HG03469 (cell line): ENCODE results near the gene JAZF1.
"Not testable (repeated sequence)": the region's sequence is repeated elsewhere in the genome, so short reads cannot be mapped to it uniquely, and the experiment has no call there.

Experiments used
- ATAC-seq: cut with Tn5 transposase; IDR thresholded peaks from one replicate; pipeline ENCODE4 v1.9.1; 2021; ENCODE audit warnings: mild to moderate bottlenecking, moderate library complexity, moderate number of reproducible peaks; ENCODE audit not compliant: unreplicated experiment

Gene JAZF1

DNA sequence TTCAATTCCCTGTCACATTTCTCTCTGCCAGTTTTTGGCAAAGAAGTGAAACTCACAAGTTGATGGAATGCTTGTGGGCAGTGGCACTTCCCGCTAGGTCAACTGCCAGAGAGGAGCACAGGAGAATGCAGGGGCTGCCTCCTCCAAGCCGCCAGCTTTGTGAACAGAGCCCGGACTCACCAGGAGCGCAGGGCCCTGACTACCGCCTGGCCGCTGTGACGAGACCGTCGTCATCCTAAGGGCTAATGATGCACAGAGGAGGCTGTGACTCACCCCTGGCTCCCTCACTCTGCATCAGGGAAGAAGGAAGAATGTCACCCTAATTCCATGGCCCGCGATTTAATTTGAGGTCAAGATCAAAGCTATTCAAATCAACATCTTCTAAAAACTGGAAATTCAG is 316.7 kb downstream of the JAZF1 start:
- no peak for ATAC-seq

DNA sequence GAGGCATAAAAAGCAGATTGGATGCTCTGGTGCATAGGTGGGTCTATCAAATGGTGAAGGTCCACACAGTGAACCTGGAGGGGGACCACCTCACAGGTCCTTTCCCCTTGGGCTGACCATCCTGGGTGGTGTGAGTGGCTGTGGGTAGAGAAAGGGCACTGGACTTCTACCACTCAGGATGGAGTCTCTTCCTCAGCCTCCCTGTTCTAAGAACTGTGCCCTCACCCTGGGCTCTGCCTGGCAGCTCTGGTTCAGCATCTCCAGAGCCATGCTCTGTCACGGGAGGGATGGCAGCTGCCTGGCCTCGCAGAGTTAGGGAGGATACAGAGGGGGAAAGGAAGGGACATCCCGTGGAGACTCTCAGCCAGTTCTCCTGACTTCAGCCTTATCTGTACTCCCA is 318.8 kb downstream of the JAZF1 start:
- no peak for ATAC-seq

DNA sequence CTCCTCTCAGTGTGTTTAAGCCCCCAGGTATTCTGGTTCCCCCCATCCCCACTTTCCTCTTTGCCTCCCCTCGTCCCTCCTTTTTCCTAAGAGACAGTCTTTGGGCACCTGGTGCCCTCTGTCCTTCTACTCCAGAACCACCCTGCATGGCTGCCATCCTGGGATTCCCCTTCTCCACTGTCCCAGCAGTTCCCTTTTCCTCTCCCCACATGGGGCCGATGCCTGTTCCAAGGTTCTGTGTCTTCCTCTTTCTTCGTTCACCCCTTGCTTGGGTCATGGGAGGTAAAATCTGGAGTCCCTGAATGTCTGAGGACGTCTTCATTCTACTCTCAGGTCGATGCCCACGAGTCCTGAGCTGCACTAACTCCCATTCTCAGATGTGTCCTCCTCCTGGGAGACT is 319.8 kb downstream of the JAZF1 start:
- ATAC-seq = no peak

DNA sequence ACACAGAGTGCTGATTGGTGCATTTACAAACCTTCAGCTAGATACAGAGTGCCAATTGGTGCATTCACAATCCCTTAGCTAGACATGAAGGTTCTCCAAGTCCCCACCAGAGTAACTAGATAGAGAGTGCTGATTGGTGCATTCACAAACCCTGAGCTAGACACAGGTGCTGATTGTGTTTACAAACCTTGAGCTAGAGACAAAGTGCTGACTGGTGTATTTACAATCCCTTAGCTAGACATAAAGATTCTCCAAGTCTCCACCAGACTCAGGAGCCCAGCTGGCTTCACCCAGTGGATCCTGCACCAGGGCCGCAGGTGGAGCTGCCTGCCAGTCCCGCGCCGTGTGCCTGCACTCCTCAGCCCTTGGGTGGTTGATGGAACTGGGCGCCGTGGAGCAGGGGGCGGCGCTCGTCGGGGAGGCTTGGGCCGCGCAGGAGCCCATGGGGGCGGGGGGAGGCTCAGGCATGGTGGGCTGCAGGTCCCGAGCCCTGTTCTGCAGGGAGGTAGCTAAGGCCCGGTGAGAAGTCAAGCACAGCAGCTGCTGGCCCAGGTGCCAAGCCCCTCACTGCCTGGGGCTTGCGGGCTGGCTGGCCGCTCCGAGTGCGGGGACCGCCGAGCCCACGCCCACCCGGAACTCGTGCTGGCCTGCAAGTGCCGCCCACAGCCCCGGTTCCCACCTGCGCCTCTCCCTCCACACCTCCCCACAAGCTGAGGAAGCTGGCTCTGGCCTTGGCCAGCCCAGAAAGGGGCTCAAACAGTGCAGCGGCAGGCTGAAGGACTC is 323.7 kb downstream of the JAZF1 start:
- not testable (repeated sequence) for ATAC-seq

DNA sequence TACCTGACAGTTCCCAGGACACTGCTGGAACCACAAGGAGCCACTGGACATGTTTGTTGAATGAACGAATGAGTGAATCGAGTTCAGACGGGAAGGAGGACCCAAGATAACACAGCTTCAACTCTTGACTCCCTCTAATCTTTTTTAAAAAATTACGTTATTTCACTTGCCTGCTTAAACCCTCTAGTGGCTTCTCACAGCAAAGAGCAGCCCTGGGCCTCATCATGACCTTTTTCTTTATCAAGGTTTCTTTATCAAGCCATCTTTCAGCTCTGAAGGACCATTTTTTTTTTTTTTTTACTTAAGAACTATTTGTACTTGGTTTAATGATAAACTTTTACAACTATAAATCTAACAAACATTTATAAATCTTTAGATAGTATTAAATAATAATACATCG is 330.1 kb downstream of the JAZF1 start:
- ATAC-seq = no peak

DNA sequence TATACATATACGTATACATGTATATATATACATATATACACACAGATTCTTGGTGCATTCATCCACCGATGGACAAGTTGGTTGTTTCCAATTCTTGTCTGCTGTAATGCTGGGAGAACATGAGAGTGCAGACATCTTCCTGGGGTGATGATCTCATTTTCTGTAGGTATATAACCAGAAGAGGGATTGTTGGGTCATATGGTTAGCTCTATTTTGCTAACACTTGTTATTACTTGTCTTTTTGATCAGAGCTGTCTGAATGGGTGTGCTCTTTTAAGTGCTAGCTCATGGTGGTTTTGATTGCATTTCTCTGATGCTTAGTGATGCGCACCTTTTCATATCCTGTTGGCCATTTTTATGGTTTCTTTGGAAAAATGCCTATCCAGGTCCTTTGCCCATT is 334.2 kb downstream of the JAZF1 start:
- no peak for ATAC-seq

DNA sequence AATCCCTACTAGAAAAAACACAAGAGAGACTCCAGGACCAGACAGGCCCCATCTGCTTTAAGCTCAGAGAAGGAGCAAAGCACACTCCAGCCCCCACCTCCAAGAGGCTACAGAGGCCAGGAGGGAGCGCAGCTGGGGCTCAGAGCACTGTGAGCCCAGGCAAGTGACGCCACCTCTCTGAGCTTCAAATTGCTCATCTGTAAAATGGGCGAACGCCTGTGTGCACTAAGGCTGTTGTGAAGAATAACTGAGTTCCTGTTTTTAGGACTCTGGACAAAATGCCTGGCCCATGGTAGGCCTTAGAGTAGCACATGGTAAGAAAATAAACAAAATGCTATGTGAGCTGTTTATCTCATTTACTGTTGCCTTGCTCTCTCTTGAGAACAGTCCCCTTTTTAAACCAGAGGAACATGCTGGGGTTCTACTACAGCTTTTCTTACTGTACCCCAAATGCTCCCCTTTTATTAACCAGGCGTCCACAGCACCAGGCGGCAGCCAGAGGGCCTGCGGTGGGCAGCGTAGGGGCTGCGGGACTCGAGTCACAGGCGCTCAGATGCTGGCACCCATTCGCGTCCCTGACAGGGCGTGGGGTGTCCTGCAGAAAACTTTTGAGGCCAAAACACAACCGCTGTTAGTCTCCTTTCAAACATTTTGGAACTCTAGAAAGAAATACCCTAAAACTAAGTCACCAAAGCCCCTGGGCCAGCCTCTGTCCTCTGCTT is 336.9 kb downstream of the JAZF1 start:
- ATAC-seq = no peak

DNA sequence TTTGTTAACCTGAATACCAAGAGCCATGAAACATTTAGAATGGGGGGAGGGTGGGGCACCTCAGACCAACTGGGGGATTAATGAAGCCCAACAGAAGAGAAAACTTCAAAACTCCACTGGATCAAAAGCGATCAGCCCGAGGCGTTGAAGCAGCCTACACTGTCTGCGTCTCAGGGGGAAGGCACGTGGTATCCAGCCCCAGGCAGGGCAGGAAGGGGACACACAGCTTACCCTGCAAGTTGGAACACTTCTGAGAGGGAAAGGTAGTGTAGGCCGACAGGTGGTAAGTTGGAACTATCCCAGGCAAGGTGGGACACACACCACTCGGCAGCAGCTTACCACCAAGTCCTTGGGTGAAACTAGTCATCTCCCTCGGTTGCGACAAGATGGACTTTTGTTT is 337.7 kb downstream of the JAZF1 start:
- ATAC-seq = no peak

DNA sequence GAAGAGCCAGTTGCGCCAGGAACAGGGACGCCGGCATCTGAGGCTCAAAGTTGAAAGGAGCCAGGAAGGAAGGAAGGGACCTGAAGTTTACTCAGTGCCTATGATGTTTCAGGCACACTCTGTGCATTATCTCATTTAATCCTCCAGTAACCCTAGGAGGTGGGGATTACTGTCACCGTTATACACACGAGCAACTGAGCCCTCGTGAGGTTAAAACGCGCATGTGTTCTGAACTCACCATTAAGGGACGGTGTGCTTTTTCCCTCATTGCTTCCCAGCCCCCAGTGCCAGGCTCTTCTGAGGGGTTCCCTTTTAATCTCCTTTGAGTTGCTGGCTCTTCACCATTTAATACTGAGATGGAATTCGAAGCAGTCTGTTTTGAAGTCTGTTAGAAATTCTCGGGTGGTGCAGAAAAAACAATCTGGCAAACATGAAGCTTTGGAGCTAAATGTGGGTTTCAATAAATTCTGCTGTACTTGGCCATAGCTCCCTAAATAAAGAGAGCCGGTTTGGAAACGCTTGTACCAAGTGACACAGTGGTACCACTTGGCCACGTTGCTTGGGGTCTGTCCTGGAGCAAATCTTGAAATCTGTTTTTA is 338.4 kb downstream of the JAZF1 start:
- ATAC-seq = no peak

DNA sequence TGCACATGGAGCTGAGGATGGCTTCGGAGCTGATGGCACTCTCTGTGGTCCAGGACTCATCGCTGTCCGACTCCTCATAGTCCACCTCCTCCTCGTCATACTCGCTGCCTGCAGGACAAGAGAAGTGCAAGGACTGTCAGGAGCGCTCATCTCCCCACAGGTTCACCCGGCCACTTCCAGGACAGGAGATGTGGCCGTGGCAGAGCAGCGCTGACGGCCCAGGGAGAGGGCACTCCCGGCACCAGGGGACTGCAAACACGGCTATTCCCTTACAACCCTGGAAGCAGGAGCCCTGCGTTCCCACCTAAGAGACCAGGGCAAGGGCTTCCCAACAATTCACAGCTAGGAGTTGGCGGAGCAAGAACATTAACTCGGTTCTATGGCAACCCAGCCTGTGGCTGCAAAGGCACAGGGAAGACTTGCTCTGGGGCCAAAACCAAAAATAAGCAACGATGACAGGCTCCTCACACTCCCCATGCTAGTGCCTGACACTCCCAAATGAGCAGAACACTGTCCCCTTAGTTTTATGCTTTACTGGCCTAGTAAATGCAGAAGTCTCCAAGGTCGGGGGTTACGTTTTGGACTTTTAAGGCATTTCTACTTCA is 339.7 kb downstream of the JAZF1 start:
- ATAC-seq = no peak

DNA sequence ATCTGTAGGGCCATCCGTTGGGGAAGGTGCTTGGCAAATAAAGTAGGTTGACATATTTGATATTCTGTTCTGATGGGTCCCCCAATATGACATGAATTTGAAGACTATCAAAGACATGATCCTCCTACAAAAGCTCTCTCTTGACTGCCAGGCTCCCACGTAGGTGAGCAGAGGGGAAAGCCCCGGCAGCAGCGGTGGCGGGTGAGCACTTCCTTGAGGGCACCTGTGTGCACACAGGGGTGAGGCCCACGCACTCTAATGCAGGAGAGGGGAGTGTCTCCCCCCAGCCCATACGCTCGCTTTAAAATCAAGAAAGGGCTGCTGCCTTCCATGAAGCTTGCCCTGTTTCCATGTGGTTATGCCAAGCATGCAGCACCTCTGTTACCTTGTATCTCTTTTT is 340.3 kb downstream of the JAZF1 start:
- ATAC-seq = no peak

DNA sequence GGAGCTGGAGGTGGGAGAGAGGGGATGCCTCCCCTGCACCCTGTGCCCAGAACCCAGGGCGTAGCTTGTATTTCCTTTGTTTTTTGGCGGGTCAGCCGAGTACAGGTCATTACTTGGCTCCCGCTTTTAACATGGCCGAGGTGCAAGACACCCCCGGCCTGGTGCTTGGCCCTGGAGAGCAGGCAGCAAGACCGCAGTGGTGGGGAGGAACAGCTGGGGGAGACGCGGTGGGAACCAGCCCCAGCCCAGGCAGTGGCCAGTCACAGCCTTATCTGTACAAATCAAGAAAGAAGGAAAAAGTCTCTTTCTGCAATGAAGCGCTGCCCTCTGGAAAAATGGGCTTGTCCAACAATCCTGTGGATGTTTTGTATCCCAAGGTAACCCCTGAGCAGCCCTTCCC is 341.5 kb downstream of the JAZF1 start:
- no peak for ATAC-seq

DNA sequence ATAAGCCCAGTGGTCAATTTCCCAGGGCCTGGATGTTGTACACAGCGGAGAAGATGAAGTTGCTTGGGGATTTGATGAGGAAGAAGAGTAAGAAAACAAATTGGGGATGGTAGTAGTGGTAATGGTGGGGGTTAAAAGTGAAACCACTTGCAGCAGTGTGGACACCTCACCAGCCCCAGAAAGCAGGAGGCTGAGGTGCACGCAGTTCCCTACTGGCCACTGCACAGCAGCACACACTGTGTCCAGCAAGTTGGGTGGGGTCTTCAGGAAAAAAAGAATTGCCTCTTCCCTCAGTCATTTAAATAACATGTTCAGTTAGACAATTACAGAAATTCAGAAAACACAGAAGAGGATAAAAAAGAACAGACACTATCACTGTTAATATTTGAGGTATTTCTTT is 344.1 kb downstream of the JAZF1 start:
- ATAC-seq = no peak

DNA sequence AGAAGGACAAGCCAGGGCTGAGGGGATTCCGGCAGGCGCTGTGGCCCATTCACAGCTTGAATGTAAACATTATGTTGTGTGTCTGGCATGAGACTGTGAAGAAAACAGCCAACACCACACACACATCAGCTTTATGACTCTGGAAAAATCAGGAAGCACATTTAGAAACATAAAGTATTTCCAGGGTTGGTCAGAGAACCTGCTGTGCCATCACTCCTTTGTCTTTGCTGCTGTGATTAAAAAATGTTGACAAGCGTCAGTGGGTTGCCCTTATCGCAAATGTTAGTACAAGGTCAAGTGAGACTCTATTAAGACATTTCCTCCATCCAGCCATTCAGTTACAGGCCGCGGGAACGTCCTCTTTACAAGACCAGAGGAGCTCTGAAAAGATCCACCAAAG is 345.2 kb downstream of the JAZF1 start:
- no peak for ATAC-seq

DNA sequence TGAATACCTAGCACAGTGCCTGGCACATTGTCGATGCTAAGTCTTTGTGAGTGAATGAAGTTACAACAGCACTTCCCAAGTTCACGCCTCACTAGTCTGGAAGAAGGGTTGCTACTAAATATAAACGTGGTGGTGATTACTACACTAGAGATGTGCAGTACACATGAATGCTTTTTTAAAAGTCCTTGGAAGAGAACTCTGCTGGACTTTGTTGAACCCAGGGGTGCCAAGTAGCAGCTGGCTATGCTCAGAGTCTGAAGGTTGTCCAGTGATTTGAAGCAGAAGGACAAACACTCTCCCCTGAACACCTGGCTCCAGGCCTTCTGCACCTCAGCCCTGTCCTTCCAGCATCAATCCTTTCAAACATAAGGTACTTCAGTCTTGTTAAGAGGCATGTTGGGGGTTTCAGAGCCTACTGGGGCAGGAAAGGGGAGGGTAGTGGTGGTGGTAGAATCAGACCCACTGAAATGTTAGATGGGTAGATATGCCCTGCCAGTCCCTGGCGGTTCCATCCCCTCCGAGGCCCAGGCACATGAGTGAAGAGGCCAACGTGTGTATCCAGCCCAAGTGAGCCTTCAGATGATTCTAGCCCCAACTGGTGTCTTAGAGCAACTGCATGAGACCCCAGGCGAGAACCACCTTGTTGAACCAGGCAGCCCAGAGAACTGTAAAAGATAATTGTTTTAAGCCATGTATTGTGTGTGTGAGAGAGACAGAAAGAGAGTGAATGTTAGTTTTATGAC is 346.2 kb downstream of the JAZF1 start:
- no peak for ATAC-seq

DNA sequence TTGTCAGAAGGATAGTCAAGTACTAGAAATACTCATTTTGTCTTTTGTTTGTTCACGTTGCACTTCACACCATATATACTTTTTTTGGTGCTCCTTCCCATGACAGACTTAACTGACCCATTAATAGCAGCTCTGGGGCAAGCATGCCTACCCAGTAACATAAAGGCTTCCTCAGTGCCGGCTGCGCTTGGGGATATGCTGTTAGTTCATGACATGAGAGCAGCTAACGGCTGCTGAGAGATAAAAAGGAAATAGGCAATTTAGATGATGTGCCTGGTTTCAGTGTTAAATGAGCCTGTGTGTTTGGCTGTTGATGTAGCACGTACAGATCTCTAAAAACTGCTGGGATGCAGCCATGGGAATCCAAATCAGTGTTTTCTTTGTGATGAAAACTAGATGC is 354.2 kb downstream of the JAZF1 start:
- no peak for ATAC-seq

DNA sequence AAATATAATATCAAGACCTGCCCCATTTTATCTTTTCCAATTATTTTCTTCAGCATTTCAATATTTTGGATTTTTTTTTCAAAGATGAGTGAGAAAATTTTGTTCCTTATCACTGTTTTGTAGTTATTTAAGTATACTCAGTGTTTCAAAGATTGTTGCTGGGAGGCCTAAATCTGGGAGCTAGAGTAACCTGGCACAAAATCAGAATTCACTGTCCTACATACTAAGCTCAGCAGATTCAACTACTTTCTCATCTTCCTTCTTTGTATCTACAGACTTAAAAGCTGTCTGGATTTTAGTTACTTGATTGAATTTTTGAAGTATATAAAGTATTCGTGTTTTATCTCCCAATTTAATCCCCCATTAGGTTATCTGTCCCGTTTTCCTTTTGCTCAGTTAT is 354.7 kb downstream of the JAZF1 start:
- no peak for ATAC-seq

DNA sequence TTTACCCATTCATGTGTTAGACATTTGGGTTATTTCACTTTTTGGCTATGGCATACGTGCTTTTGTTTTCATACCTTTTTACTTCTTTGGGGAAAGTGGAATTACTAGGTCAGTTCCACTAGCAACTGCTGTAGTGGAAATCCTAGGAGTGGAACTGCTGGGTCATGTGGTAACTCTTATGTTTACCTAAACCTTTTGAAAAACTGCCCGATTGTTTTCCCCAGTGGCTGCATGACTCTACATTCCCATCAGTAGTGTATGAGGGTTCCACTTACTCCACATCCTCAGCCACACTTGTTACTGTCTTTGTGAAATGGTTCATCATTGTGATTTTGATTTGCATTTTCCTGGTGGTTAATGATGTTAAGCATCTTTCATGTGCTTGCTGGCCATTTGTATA is 358.4 kb downstream of the JAZF1 start:
- no peak for ATAC-seq

DNA sequence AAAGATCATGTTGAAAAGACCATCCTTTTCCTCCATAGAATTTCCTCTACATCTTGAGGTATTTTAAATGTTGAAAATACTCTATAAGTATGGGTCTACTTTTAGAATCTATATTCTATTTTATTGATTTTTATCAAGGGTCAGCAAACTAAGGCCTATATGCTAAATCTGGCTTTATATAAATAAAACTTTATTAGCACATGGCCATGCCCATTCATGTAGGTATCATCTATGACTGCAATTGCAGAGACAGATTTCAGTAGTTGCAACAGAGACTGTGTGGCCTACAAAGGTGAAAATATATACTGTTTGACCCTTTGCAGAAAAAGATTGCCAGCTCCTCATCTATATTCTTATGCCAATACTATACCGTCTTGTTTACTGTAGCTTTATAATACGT is 367.9 kb downstream of the JAZF1 start:
- ATAC-seq = no peak

DNA sequence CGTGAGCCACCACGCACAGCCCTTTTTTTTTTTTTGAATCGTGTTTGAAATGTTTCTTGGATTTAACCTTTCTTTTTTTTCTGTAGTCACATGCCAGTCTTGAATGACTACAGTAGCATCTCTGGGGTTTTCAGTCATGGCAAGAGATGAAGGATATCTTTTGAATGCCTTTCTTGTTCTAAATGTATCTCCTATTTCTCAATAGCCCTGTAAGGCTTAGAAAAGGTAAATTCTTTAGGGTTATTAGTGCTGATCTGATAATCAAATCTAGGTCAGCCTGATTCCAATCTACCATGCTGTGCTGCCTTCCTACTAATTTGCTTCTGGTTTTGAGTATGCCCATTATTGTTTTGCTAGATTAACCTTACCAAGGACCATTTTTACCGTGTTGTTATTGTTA is 370.4 kb downstream of the JAZF1 start:
- no peak for ATAC-seq

DNA sequence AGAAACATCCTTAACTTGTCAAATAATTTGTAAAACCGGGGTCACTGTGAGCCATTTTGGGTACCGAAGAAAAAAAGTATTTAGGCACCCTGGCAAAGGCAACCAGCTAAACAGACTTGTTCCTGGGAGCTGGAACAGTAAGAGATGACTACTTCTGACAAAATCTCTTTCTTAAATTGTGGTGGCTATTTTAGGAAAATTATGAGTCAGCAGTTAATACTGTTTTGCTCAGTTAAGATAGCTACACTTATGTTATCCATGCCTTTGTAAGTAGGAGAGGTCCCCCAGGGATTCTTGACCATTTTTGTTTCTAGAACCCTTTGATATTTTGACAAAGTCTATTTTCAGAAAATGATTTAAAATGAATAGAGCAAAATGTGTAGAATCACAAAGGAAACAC is 372.0 kb downstream of the JAZF1 start:
- ATAC-seq = no peak
